ENCODE data around the gene IER5L.

The IER5L gene

DNA sequence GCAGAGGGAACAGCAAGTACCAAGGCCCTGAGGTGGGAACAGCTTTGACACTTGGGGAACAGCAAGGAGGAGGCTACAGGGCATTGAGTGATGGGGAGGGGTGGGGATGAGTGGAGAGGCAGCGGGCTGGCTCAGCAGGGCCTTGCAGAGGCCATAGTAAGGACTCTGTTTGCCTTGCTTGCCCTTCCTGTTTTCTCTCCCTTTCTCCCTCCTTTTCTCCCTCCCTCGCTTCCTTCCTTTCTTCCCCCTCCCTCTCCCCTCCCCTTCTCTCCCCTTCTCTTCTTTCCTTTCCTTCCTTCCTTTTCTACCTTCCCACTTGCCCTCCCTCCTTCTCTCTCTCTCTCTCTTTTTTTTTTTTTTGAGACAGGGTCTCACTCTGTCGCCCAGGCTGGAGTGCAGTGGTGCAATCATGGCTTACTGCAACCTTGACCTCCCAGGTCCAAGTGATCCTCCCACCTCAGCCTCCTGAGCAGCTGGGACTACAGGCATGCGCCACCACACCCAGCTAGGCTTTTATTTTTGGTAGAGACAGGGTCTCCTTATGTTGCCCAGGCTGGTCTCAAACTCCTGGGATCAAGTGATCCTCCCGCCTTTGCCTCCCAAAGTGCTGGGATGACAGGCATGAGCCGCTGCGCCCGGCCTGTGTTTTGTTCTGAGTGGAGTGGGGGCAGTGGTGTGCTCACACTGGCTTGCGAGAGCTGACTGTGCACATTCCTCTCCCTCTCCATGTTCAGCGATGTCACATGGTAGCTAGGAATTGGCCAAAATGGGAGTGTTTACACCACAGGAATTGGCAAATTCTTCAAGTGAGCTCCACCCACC lies 17.1 kb downstream of the IER5L start:
- no peak overlapping the region for H3K4me3 ChIP-seq (ENCODE audit: low read length)
- no peak overlapping the region for H2AFZ ChIP-seq (ENCODE audit: low read length)
- H3K4me1 ChIP-seq (ENCODE audit: low read length) = no peaks in the 10 kb centered on the region
- H3K27me3 ChIP-seq (replicated peaks; ENCODE audit: insufficient read depth, low read length) = no peaks in the 10 kb centered on the region
- no peaks in the 10 kb centered on the region for H4K20me1 ChIP-seq (ENCODE audit: insufficient read depth, low read length)
- DNase-seq = no peak
- no peaks in the 10 kb centered on the region for H3F3A ChIP-seq (ENCODE audit: insufficient read depth, low read length)
- no peaks in the 10 kb centered on the region for H3K79me2 ChIP-seq (ENCODE audit: low read length)
- H3K36me3 ChIP-seq (replicated peaks; ENCODE audit: insufficient read depth, low read length) = no peaks in the 10 kb centered on the region
- H3K9me3 ChIP-seq (replicated peaks; ENCODE audit: insufficient read depth, low read length) = no peaks in the 10 kb centered on the region
- TF ChIP-seq EZH2 (optimal IDR thresholded peaks at IDR 0.05; ENCODE audit: low read depth, low read length) (no peak), EZH2phosphoT487 (IDR thresholded peaks at IDR 0.05; ENCODE audit: low read length) (no peak), CTCF (IDR thresholded peaks at IDR 0.05; ENCODE audit: low read length) (no peak)
- H3K9me2 ChIP-seq (replicated peaks; ENCODE audit: insufficient read depth, low read length) = no peaks in the 10 kb centered on the region
- no peak overlapping the region for H3K9ac ChIP-seq (ENCODE audit: low read length)
- H3K4me2 ChIP-seq (ENCODE audit: low read depth, low read length) = no peak overlapping the region
- no peak overlapping the region for H3K27ac ChIP-seq (ENCODE audit: low read length)

- DNase-seq = no peak
- no peaks in the 10 kb centered on the region for H3K9me3 ChIP-seq (replicated peaks; ENCODE audit: insufficient read depth, low read length)
- no peak overlapping the region for H2AFZ ChIP-seq (ENCODE audit: low read length)
- no peaks in the 10 kb centered on the region for H3K4me1 ChIP-seq (ENCODE audit: low read length)
- no peaks in the 10 kb centered on the region for H4K20me1 ChIP-seq (ENCODE audit: insufficient read depth, low read length)
- TF ChIP-seq EZH2 (optimal IDR thresholded peaks at IDR 0.05; ENCODE audit: low read depth, low read length) (no peak), EZH2phosphoT487 (IDR thresholded peaks at IDR 0.05; ENCODE audit: low read length) (no peak), CTCF (IDR thresholded peaks at IDR 0.05; ENCODE audit: low read length) (no peak)
- H3K36me3 ChIP-seq (replicated peaks; ENCODE audit: insufficient read depth, low read length) = no peaks in the 10 kb centered on the region
- H3K4me2 ChIP-seq (ENCODE audit: low read depth, low read length) = no peak overlapping the region
- H3K79me2 ChIP-seq (ENCODE audit: low read length) = no peaks in the 10 kb centered on the region
- no peak overlapping the region for H3K4me3 ChIP-seq (ENCODE audit: low read length)
- no peaks in the 10 kb centered on the region for H3K27me3 ChIP-seq (replicated peaks; ENCODE audit: insufficient read depth, low read length)
- H3K9me2 ChIP-seq (replicated peaks; ENCODE audit: insufficient read depth, low read length) = no peaks in the 10 kb centered on the region
- H3K9ac ChIP-seq (ENCODE audit: low read length) = no peak overlapping the region
- H3F3A ChIP-seq (ENCODE audit: insufficient read depth, low read length) = no peaks in the 10 kb centered on the region
- H3K27ac ChIP-seq (ENCODE audit: low read length) = no peak overlapping the region
Measured at GRCh38 chr9:129156163-129156562, 21.9 kb downstream of the IER5L start.

GRCh38 chr9:129154866-129155477 lies 23.1 kb downstream of the IER5L start:
- no peak for DNase-seq
- H3K27ac ChIP-seq (ENCODE audit: low read length) = no peak overlapping the region
- H3K79me2 ChIP-seq (ENCODE audit: low read length) = no peaks in the 10 kb centered on the region
- H2AFZ ChIP-seq (ENCODE audit: low read length) = no peak overlapping the region
- no peaks in the 10 kb centered on the region for H3K36me3 ChIP-seq (replicated peaks; ENCODE audit: insufficient read depth, low read length)
- no peaks in the 10 kb centered on the region for H4K20me1 ChIP-seq (ENCODE audit: insufficient read depth, low read length)
- no peak for TF ChIP-seq CTCF (IDR thresholded peaks at IDR 0.05; ENCODE audit: low read length)
- no peak for TF ChIP-seq EZH2 (optimal IDR thresholded peaks at IDR 0.05; ENCODE audit: low read depth, low read length)
- no peak for TF ChIP-seq EZH2phosphoT487 (IDR thresholded peaks at IDR 0.05; ENCODE audit: low read length)
- H3F3A ChIP-seq (ENCODE audit: insufficient read depth, low read length) = no peaks in the 10 kb centered on the region
- no peak overlapping the region for H3K4me3 ChIP-seq (ENCODE audit: low read length)
- H3K4me2 ChIP-seq (ENCODE audit: low read depth, low read length) = no peak overlapping the region
- no peaks in the 10 kb centered on the region for H3K9me3 ChIP-seq (replicated peaks; ENCODE audit: insufficient read depth, low read length)
- no peak overlapping the region for H3K9ac ChIP-seq (ENCODE audit: low read length)
- H3K9me2 ChIP-seq (replicated peaks; ENCODE audit: insufficient read depth, low read length) = no peaks in the 10 kb centered on the region
- no peaks in the 10 kb centered on the region for H3K4me1 ChIP-seq (ENCODE audit: low read length)
- no peaks in the 10 kb centered on the region for H3K27me3 ChIP-seq (replicated peaks; ENCODE audit: insufficient read depth, low read length)

Measured in MM.1S (cell line).